Prostate gland (tissue), 2 donors: ENCODE data around the gene MSANTD2. TPM values are rescaled to one million over a fixed set of nuclear protein-coding genes. Genes with fewer than 3 reads are reported as not detected.

Experiments
- DNase-seq: peaks from one replicate; pipeline ENCODE4 v3.0.0-alpha.2; 2019; ENCODE audit warnings: low spot score
- H3K27ac ChIP-seq, 2 donors: fragments of 200-600 bp; sonication (generic); 2 replicates each; pipeline ENCODE4 v1.5.1; 2017 to 2019
- H3K27me3 ChIP-seq: fragments of 200-600 bp; sonication (generic); replicated peaks from 2 replicates; pipeline ENCODE4 v1.5.1; 2019; ENCODE audit not compliant: insufficient read depth
- H3K36me3 ChIP-seq, 2 donors: fragments of 200-600 bp; sonication (generic); 1 replicate in 1 of 2; 2 replicates in 1 of 2; pipeline versions ENCODE4 v1.5.1 to v1.8.1; 2017 to 2019
- H3K4me1 ChIP-seq: fragments of 200-600 bp; sonication (generic); replicated peaks from 2 replicates; pipeline ENCODE4 v1.5.1; 2019
- H3K4me3 ChIP-seq, 2 donors: fragments of 200-600 bp; sonication (generic); 2 replicates each; pipeline ENCODE4 v1.5.1; 2017 to 2019
- H3K9me3 ChIP-seq: fragments of 200-600 bp; sonication (generic); 2 replicates; pipeline ENCODE4 v1.5.1; 2017
- POLR2A ChIP-seq: fragments of 450-650 bp; IDR thresholded peaks from one replicate; pipeline ENCODE4 v1.6.1; 2016; ENCODE audit warnings: antibody characterized with exemption, mild to moderate bottlenecking
- POLR2AphosphoS5 ChIP-seq: sonication (generic); formaldehyde crosslinking; IDR thresholded peaks from one replicate; pipeline ENCODE4 v1.6.1; 2017; ENCODE audit warnings: antibody characterized with exemption
- WGBS: methylation state at CpG from one replicate; pipeline ENCODE4 v1.1.5; 2018; 5-methylcytosine and 5-hydroxymethylcytosine counted together
- intact Hi-C: fragments of 100-400 bp; cut with DNase I; formaldehyde crosslinking; loops from one replicate; pipeline ENCODE4 v1.14.2; 2022
- total RNA-seq, 2 donors: library from RNA; depleted of rRNA; stranded (reverse); fragments of >200 nt; gene quantifications; one replicate each; pipeline ENCODE4 v1.1.0, GENCODE V29; 2016
- TF ChIP-seq, protein P1 (sequence below), 4 experiments: fragments of 200-600 bp in 2 of 4; fragments of 450-650 bp in 2 of 4; sonication (generic) in 2 of 4; IDR thresholded peaks; 1 replicate in 3 of 4; 2 replicates in 1 of 4; pipeline ENCODE4 v1.5.1; 2016 to 2019; ENCODE audit warnings: antibody characterized with exemption in 4 of 4, mild to moderate bottlenecking in 2 of 4, moderate library complexity in 2 of 4

MSANTD2 gene
- total RNA-seq, 2 donors from 2014 or later = 12.3 to 22.9 TPM

GRCh38 chr11:124756753-124757227 lies 43.4 kb downstream of the MSANTD2 start:
- Histone ChIP-seq H3K27me3 (peaks cover 16% of the 10 kb centered on the region), H3K4me1 (no peaks in the 10 kb centered on the region), H3K36me3 (no peaks in the 10 kb centered on the region), H3K4me3 (no peak overlapping the region), H3K9me3 (no peaks in the 10 kb centered on the region), H3K27ac (no peak overlapping the region)
- no peak for DNase-seq
- TF ChIP-seq POLR2A (no peak), POLR2AphosphoS5 (no peak)
- TF ChIP-seq, protein P1, sequence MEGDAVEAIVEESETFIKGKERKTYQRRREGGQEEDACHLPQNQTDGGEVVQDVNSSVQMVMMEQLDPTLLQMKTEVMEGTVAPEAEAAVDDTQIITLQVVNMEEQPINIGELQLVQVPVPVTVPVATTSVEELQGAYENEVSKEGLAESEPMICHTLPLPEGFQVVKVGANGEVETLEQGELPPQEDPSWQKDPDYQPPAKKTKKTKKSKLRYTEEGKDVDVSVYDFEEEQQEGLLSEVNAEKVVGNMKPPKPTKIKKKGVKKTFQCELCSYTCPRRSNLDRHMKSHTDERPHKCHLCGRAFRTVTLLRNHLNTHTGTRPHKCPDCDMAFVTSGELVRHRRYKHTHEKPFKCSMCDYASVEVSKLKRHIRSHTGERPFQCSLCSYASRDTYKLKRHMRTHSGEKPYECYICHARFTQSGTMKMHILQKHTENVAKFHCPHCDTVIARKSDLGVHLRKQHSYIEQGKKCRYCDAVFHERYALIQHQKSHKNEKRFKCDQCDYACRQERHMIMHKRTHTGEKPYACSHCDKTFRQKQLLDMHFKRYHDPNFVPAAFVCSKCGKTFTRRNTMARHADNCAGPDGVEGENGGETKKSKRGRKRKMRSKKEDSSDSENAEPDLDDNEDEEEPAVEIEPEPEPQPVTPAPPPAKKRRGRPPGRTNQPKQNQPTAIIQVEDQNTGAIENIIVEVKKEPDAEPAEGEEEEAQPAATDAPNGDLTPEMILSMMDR (IDR thresholded peaks at IDR 0.05) = no peak
- intact Hi-C loops = no loop called here
- 40% methylated on average over 6 of the region's 6 CpGs for WGBS

DNA sequence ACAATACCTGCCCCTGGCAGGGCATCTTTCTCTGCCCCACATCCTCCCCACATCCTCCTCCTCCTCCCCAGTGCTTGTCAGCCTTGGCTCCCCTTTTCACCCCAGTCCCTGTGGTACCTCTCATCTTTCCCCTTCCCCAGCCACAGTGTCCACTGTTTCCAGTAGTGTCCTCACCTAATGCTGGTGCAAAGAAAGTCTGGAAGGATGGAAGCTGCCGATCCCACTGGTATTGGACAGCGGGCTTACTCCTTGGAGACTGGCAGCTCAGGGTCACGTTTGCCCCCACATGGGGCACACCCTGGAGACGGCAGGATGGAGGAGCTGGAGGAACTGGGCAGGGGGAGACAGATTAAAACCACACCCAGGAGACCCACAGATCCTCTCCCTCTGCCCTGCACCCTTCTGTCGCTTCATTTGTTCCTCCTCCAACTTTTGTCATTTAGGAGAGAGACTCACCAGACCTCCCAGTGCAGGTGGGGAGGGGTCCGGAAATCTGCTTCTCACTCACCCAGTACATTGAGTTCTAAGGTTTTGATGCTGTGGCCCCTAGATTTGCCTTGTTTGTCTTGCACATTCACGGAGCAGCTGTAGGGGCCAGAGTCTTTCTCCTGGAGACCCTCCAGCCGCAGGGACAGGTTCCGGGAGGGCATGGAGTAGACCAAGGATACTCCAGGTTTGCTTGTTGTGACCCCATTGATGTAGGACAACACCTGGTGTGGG lies 44.0 kb downstream of the MSANTD2 start:
- no peak overlapping the region for H3K27ac ChIP-seq
- intact Hi-C loops = no loop called here
- 28% methylated on average over 9 of the region's 9 CpGs for WGBS

GRCh38 chr11:124754710-124755109 lies 45.5 kb downstream of the MSANTD2 start:
- Histone ChIP-seq H3K4me3 (no peak overlapping the region), H3K36me3 (no peaks in the 10 kb centered on the region), H3K4me1 (no peaks in the 10 kb centered on the region), H3K27ac (no peak overlapping the region), H3K27me3 (peaks cover 3% of the 10 kb centered on the region), H3K9me3 (no peaks in the 10 kb centered on the region)
- no peak for DNase-seq
- TF ChIP-seq POLR2AphosphoS5 (no peak), POLR2A (no peak)
- TF ChIP-seq, protein P1 (IDR thresholded peaks at IDR 0.05) = no peak
- intact Hi-C loops = no loop called here
- 75% methylated on average over 6 of the region's 6 CpGs for WGBS

More for the DNA sequence above, 44.0 kb downstream of the MSANTD2 start:
- DNase-seq = no peak
- Histone ChIP-seq H3K4me1 (no peaks in the 10 kb centered on the region), H3K4me3 (no peak overlapping the region), H3K27me3 (peaks cover 11% of the 10 kb centered on the region), H3K9me3 (no peaks in the 10 kb centered on the region), H3K36me3 (no peaks in the 10 kb centered on the region)
- TF ChIP-seq POLR2AphosphoS5 = no peak
- TF ChIP-seq, protein P1 (IDR thresholded peaks at IDR 0.05) = no peak
- TF ChIP-seq POLR2A = no peak

DNA sequence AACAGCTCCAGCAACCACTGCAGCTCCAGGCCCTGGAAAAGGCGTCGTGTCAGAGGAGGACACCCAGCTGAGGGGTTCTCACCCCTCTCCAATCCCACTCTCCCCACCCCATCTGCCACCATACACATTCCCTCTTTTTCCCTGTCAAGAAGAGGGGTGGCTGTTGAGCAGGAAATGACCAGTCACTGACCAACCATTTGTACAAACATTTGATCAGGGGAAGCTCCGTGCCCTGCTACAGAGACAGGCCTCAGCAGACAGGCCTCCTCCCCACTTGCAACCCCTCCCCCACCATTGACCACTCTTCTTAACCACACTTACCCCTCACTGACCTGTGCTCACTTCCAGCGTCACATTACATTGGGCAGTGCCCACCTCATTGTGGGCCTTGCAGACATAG lies 45.9 kb downstream of the MSANTD2 start:
- Histone ChIP-seq H3K36me3 (no peaks in the 10 kb centered on the region), H3K4me1 (no peaks in the 10 kb centered on the region), H3K9me3 (no peaks in the 10 kb centered on the region), H3K4me3 (no peak overlapping the region), H3K27me3 (peaks cover 3% of the 10 kb centered on the region), H3K27ac (no peak overlapping the region)
- TF ChIP-seq, protein P1 (IDR thresholded peaks at IDR 0.05) = no peak
- no peak for TF ChIP-seq POLR2AphosphoS5
- TF ChIP-seq POLR2A = no peak
- no peak for DNase-seq
- intact Hi-C loops = no loop called here
- 83% methylated on average over 4 of the region's 4 CpGs for WGBS

DNA sequence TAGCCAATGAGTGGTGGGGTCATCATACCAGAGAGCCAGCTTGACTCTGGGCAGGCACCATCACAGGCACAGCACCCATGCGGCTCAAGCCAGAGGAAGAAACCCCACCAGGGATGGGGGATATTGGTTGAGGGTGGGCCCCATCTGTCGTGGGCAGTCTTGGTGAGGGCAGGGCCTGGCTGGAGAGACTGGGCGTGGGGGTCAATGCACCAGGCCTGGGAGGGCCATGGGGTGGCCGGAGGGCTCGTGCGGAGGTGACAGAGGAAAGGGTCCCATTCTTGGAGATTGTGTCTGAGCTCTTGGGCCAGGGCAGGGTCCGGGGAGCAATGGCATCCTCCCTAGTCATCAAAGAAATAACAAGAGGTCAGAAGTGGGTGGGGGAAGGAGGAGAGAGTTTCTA lies 46.6 kb downstream of the MSANTD2 start:
- 78% methylated on average over 7 of the region's 7 CpGs for WGBS
- Histone ChIP-seq H3K36me3 (no peaks in the 10 kb centered on the region), H3K4me1 (no peaks in the 10 kb centered on the region), H3K9me3 (no peaks in the 10 kb centered on the region), H3K27me3 (no peaks in the 10 kb centered on the region), H3K4me3 (no peak overlapping the region), H3K27ac (no peak overlapping the region)
- no peak for TF ChIP-seq POLR2AphosphoS5
- TF ChIP-seq, protein P1 (IDR thresholded peaks at IDR 0.05) = no peak
- TF ChIP-seq POLR2A = no peak
- DNase-seq = no peak
- intact Hi-C loops = no loop called here
